Esophagus muscularis mucosa (tissue), 4 donors: ENCODE data around the gene RPS14.

Source experiments
- CTCF ChIP-seq, 3 experiments: fragments of 200-600 bp in 2 of 3; fragments of 450-650 bp in 1 of 3; sonication (generic) in 2 of 3; IDR thresholded peaks; one replicate each; pipeline ENCODE4 v1.5.1; 2017 to 2019; ENCODE audit warnings: antibody characterized with exemption in 3 of 3, mild to moderate bottlenecking in 2 of 3, moderate library complexity in 1 of 3
- EP300 ChIP-seq: sonication (generic); formaldehyde crosslinking; IDR thresholded peaks from one replicate; pipeline ENCODE4 v1.6.1; 2017; ENCODE audit warnings: antibody characterized with exemption
- POLR2A ChIP-seq: fragments of 450-650 bp; IDR thresholded peaks from one replicate; pipeline ENCODE4 v1.6.1; 2017; ENCODE audit warnings: antibody characterized with exemption, moderate library complexity, mild to moderate bottlenecking, low read depth

- TF ChIP-seq CTCF (IDR thresholded peaks at IDR 0.05), result no peak
- no peak for TF ChIP-seq POLR2A
- TF ChIP-seq EP300, result no peak
Measured at GRCh38 chr5:150407096-150407720, 42.3 kb downstream of the RPS14 start.
